GM19463 (cell line): ENCODE measurements around the gene HOXD12.

ENCODE experiments used
- ATAC-seq: cut with Tn5 transposase; IDR thresholded peaks from one replicate; pipeline ENCODE4 v1.9.1; 2021; ENCODE audit warnings: mild to moderate bottlenecking, moderate library complexity; ENCODE audit not compliant: unreplicated experiment

The HOXD12 gene

GRCh38 chr2:176118601-176119339 is 19.2 kb downstream of the HOXD12 start:
- ATAC-seq, result no peak

- ATAC-seq, result no peak
Observed at GRCh38 chr2:176120364-176121189, 21.0 kb downstream of the HOXD12 start.

- no peak for ATAC-seq
Observed at GRCh38 chr2:176121190-176122051, 21.8 kb downstream of the HOXD12 start.

- no peak for ATAC-seq
Observed at GRCh38 chr2:176122052-176122682, 22.6 kb downstream of the HOXD12 start.

- no peak for ATAC-seq
Observed at GRCh38 chr2:176122683-176123410, 23.3 kb downstream of the HOXD12 start, which contains the start of gene HOXD9. TSS of gene HOXD9 (plus strand) at chr2:176122719. CDS start at chr2:176122769, 50 bp downstream.

- ATAC-seq, result no peak
Observed at GRCh38 chr2:176123411-176124109, 24.0 kb downstream of the HOXD12 start.

GRCh38 chr2:176124110-176124946 is 24.7 kb downstream of the HOXD12 start:
- ATAC-seq, result no peak

GRCh38 chr2:176124947-176125771 is 25.6 kb downstream of the HOXD12 start:
- no peak for ATAC-seq

- no peak for ATAC-seq
Observed at GRCh38 chr2:176125772-176126054, 26.1 kb downstream of the HOXD12 start.

- no peak for ATAC-seq
Observed at GRCh38 chr2:176126929-176127773, 27.6 kb downstream of the HOXD12 start.

- ATAC-seq, result no peak
Observed at GRCh38 chr2:176127774-176128072, 28.1 kb downstream of the HOXD12 start.

- no peak for ATAC-seq
Observed at GRCh38 chr2:176128172-176128981, 28.8 kb downstream of the HOXD12 start.

GRCh38 chr2:176128982-176129796 is 29.6 kb downstream of the HOXD12 start, which contains the start of gene HOXD8:
TSS of gene HOXD8 (plus strand) at chr2:176129705. CDS start at chr2:176130367, 662 bp downstream.
- ATAC-seq, result no peak

GRCh38 chr2:176129813-176130146 is 30.2 kb downstream of the HOXD12 start:
- no peak for ATAC-seq

- ATAC-seq, result no peak
Observed at GRCh38 chr2:176130147-176130956, 30.8 kb downstream of the HOXD12 start.
